Thyroid gland (tissue), 4 donors: ENCODE data around the gene ABCB6. TPM values are rescaled to one million over a fixed set of nuclear protein-coding genes. Genes with fewer than 3 reads are reported as not detected.

Source experiments
- DNase-seq, 2 donors: peaks; one replicate each; pipeline ENCODE4 v3.0.0-alpha.2; 2019
- H3K27ac ChIP-seq, 3 donors: fragments of 200-600 bp; sonication (generic); 1 replicate in 2 of 3; 2 replicates in 1 of 3; pipeline ENCODE4 v1.5.1; 2016 to 2019; ENCODE audit warnings: mild to moderate bottlenecking in 1 of 3, moderate library complexity in 1 of 3
- H3K27me3 ChIP-seq: fragments of 200-600 bp; sonication (generic); one replicate; pipeline ENCODE4 v1.5.1; 2019
- H3K36me3 ChIP-seq, 2 donors: fragments of 200-600 bp; sonication (generic); one replicate each; pipeline ENCODE4 v1.5.1; 2016 to 2019
- H3K4me1 ChIP-seq, 2 donors: fragments of 200-600 bp; sonication (generic); one replicate each; pipeline ENCODE4 v1.5.1; 2017 to 2019
- H3K4me3 ChIP-seq, 3 donors: fragments of 200-600 bp; sonication (generic); replicated peaks in 1 of 3; 1 replicate in 2 of 3; 2 replicates in 1 of 3; pipeline ENCODE4 v1.5.1; 2016; ENCODE audit warnings: mild to moderate bottlenecking in 1 of 3
- H3K9me3 ChIP-seq: fragments of 200-600 bp; sonication (generic); one replicate; pipeline ENCODE4 v1.5.1; 2017
- CTCF ChIP-seq, 6 experiments: fragments of 200-600 bp in 3 of 6; fragments of 450-650 bp in 3 of 6; sonication (generic) in 3 of 6; IDR thresholded peaks; one replicate each; pipeline ENCODE4 v1.5.1; 2016 to 2019; ENCODE audit warnings: antibody characterized with exemption in 6 of 6, mild to moderate bottlenecking in 2 of 6, inconsistent platforms in 1 of 6, moderate library complexity in 1 of 6
- POLR2A ChIP-seq, 2 donors: fragments of 450-650 bp; IDR thresholded peaks; one replicate each; pipeline ENCODE4 v1.6.1; 2017; ENCODE audit warnings: antibody characterized with exemption in 2 of 2, mild to moderate bottlenecking in 2 of 2, moderate library complexity in 1 of 2
- WGBS, 2 donors: methylation state at CpG; one replicate each; pipeline ENCODE4 v1.1.5; 2017; 5-methylcytosine and 5-hydroxymethylcytosine counted together
- intact Hi-C: fragments of 100-400 bp; cut with DNase I; formaldehyde crosslinking; loops from one replicate; pipeline ENCODE4 v1.15.1; 2023
- total RNA-seq, 4 donors: library from RNA; depleted of rRNA; stranded (reverse); fragments of >200 nt; gene quantifications; one replicate each; pipeline ENCODE4 v1.2.3, GENCODE V29; 2016

The ABCB6 gene
- total RNA-seq, 4 donors from 2014 or later: 29.6 to 96.8 (median 63.6) TPM

GRCh38 chr2:219228911-219229304 is 10.2 kb upstream of the ABCB6 start:
- WGBS, 2 donors: 0 to 3% methylated on average over 4 to 10 of the region's 19 CpGs
- no peaks in the 10 kb centered on the region for H3K9me3 ChIP-seq
- intact Hi-C loops: no loop called here
- H3K4me3 ChIP-seq: peak overlapping the region; percentile 53 to 81 (median 70)
- H3K27ac ChIP-seq: peak overlapping the region; percentile 86 to 92 (median 88)
- DNase-seq: no peak
- H3K4me1 ChIP-seq: peaks cover 24% of the 10 kb centered on the region in 2 donors
- no peaks in the 10 kb centered on the region for H3K27me3 ChIP-seq
- TF ChIP-seq CTCF (IDR thresholded peaks at IDR 0.05) (no peak), POLR2A (IDR thresholded peaks at IDR 0.05) (no peak)
- H3K36me3 ChIP-seq: peaks cover 42% of the 10 kb centered on the region in 2 donors

- Histone ChIP-seq H3K36me3 (peaks cover 42% of the 10 kb centered on the region in 2 donors), H3K27ac (peak overlapping the region in 2 of 3 donors; percentile 88 to 92), H3K4me1 (peaks cover 24% of the 10 kb centered on the region in 2 donors), H3K27me3 (no peaks in the 10 kb centered on the region), H3K4me3 (peak overlapping the region; percentile 53 to 81 (median 70)), H3K9me3 (no peaks in the 10 kb centered on the region)
- intact Hi-C loops: no loop called here
- no peak for TF ChIP-seq CTCF (IDR thresholded peaks at IDR 0.05)
- no peak for TF ChIP-seq POLR2A (IDR thresholded peaks at IDR 0.05)
- WGBS, 2 donors: 36 to 55% methylated on average over 5 to 7 of the region's 7 CpGs
- no peak for DNase-seq
These were observed 9.5 kb upstream of the ABCB6 start for GRCh38 chr2:219228041-219228910.

- no peak overlapping the region for H3K4me3 ChIP-seq
- H3K9me3 ChIP-seq: no peaks in the 10 kb centered on the region
- no peak overlapping the region for H3K27ac ChIP-seq
- H3K36me3 ChIP-seq: peaks cover 53 to 56% of the 10 kb centered on the region in 2 donors
- no peak for DNase-seq
- TF ChIP-seq POLR2A (IDR thresholded peaks at IDR 0.05): no peak
- no peak for TF ChIP-seq CTCF (IDR thresholded peaks at IDR 0.05)
- WGBS, 2 donors: 97 to 100% methylated on average over 3 of the region's 3 CpGs
- H3K4me1 ChIP-seq: peaks cover 15 to 16% of the 10 kb centered on the region in 2 donors
- no peaks in the 10 kb centered on the region for H3K27me3 ChIP-seq
- intact Hi-C loops: no loop called here
These were observed 6.6 kb upstream of the ABCB6 start for GRCh38 chr2:219225350-219225749.

- TF ChIP-seq CTCF (IDR thresholded peaks at IDR 0.05): no peak
- TF ChIP-seq POLR2A (IDR thresholded peaks at IDR 0.05): no peak
- no peak for DNase-seq
- 91 to 95% methylated on average over 31 of the region's 31 CpGs for WGBS, 2 donors
- peaks cover 19 to 23% of the 10 kb centered on the region in 2 donors for H3K4me1 ChIP-seq
- H3K9me3 ChIP-seq: no peaks in the 10 kb centered on the region
- intact Hi-C loops: no loop called here
- H3K36me3 ChIP-seq: peaks cover 55 to 56% of the 10 kb centered on the region in 2 donors
- H3K27ac ChIP-seq: no peak overlapping the region
- H3K4me3 ChIP-seq: no peak overlapping the region
- no peaks in the 10 kb centered on the region for H3K27me3 ChIP-seq
These were observed 5.3 kb upstream of the ABCB6 start for GRCh38 chr2:219223831-219224610.
